Gastrocnemius medialis (tissue), 4 donors: Measurements from ENCODE around the gene WBP4. TPM values are rescaled to one million over a fixed set of nuclear protein-coding genes. Genes with fewer than 3 reads are reported as not detected.
A peak's percentile ranks its signal among the peaks of the same experiment; 100 is the strongest.

Experiments
- ATAC-seq, 2 donors: fragments of 150-250 bp; one replicate each; pipeline ENCODE4 v1.9.1; 2016
- DNase-seq, 2 donors: peaks; one replicate each; pipeline ENCODE4 v3.0.0-alpha.2; 2019
- H3K27ac ChIP-seq, 4 donors: fragments of 200-600 bp; sonication (generic); 1 replicate in 1 of 4; 2 replicates in 3 of 4; pipeline ENCODE4 v1.5.1; 2016 to 2018; ENCODE audit warnings: mild to moderate bottlenecking in 2 of 4, moderate library complexity in 1 of 4
- H3K27me3 ChIP-seq, 3 donors: fragments of 200-600 bp; sonication (generic) in 2 of 3; 1 replicate in 1 of 3; 2 replicates in 2 of 3; pipeline versions ENCODE4 v1.5.1 to v1.6.0; 2016 to 2019; ENCODE audit warnings: mild to moderate bottlenecking in 1 of 3, moderate library complexity in 1 of 3
- H3K36me3 ChIP-seq, 2 donors: fragments of 200-600 bp; sonication (generic) in 1 of 2; one replicate each; pipeline ENCODE4 v1.5.1; 2017 to 2018
- H3K4me1 ChIP-seq, 2 donors: fragments of 200-600 bp; sonication (generic) in 1 of 2; one replicate each; pipeline ENCODE4 v1.5.1; 2016 to 2017; ENCODE audit warnings: mild to moderate bottlenecking in 2 of 2
- H3K4me3 ChIP-seq, 4 donors: fragments of 200-600 bp; sonication (generic) in 3 of 4; 1 replicate in 1 of 4; 2 replicates in 3 of 4; pipeline ENCODE4 v1.5.1; 2016 to 2019; ENCODE audit warnings: mild to moderate bottlenecking in 2 of 4
- H3K9me3 ChIP-seq, 3 donors: fragments of 200-600 bp; sonication (generic) in 2 of 3; 1 replicate in 1 of 3; 2 replicates in 2 of 3; pipeline ENCODE4 v1.5.1; 2016 to 2019
- CTCF ChIP-seq, 5 experiments: fragments of 450-650 bp in 3 of 5; fragments of 200-600 bp in 2 of 5; sonication (generic) in 2 of 5; IDR thresholded peaks in 4 of 5; conservative IDR thresholded peaks in 1 of 5; 1 replicate in 4 of 5; 2 replicates in 1 of 5; pipeline ENCODE4 v1.5.1; 2016 to 2019; ENCODE audit warnings: antibody characterized with exemption in 5 of 5, mild to moderate bottlenecking in 3 of 5, moderate library complexity in 3 of 5
- POLR2A ChIP-seq, 2 donors: fragments of 450-650 bp; IDR thresholded peaks; one replicate each; pipeline ENCODE4 v1.6.1; 2017; ENCODE audit warnings: antibody characterized with exemption in 2 of 2, mild to moderate bottlenecking in 2 of 2, moderate library complexity in 2 of 2
- in situ Hi-C, 4 donors: fragments of 200-750 bp; cut with MboI; loops; one replicate each; pipeline versions ENCODE4 v1.15.0 to v1.8.0; 2017; ENCODE audit warnings: low sequenced_read_pairs in 4 of 4
- intact Hi-C: fragments of 100-400 bp; cut with DNase I; formaldehyde crosslinking; loops from one replicate; pipeline ENCODE4 v1.15.1; 2023; ENCODE audit warnings: low total_unique reads
- total RNA-seq, 4 donors: library from RNA; depleted of rRNA; stranded (reverse); fragments of >200 nt; gene quantifications; one replicate each; pipeline versions ENCODE4 v1.1.0 to v1.2.3, GENCODE V29; 2016

WBP4 gene
- total RNA-seq, 4 donors from 2014 or later: 20.2 to 31.3 (median 25.5) TPM

GRCh38 chr13:41056194-41056593 lies 5.1 kb upstream of the WBP4 start:
- DNase-seq: no peak
- TF ChIP-seq CTCF (IDR thresholded peaks at IDR 0.05 in 4 of 5, conservative IDR thresholded peaks at IDR 0.05 in 1 of 5): no peak
- no peak for TF ChIP-seq POLR2A (IDR thresholded peaks at IDR 0.05)

GRCh38 chr13:41056826-41057711 lies 4.2 kb upstream of the WBP4 start:
- DNase-seq: no peak
- TF ChIP-seq POLR2A (IDR thresholded peaks at IDR 0.05) (no peak), CTCF (IDR thresholded peaks at IDR 0.05 in 4 of 5, conservative IDR thresholded peaks at IDR 0.05 in 1 of 5) (no peak)
- H3K27ac ChIP-seq: peak overlapping the region; percentile 32 to 100 (median 95)
- peaks cover 69 to 71% of the 10 kb centered on the region in 2 donors for H3K4me1 ChIP-seq
- in situ Hi-C loops (loop anchor here in 2 of 4 donors (10.0 to 25.0 kb wide), 3 partner anchors 82 to 270 kb away; partner anchors contain the start of gene SLC25A15 (in 1 of the 2)), intact Hi-C loops (no loop called here)
- no peaks in the 10 kb centered on the region for H3K9me3 ChIP-seq
- no peaks in the 10 kb centered on the region for H3K36me3 ChIP-seq
- H3K4me3 ChIP-seq: no peak overlapping the region
- ATAC-seq: no peak
- H3K27me3 ChIP-seq: no peaks in the 10 kb centered on the region

More at GRCh38 chr13:41056194-41056593, 5.1 kb upstream of the WBP4 start:
- Histone ChIP-seq H3K4me1 (peaks cover 78 to 80% of the 10 kb centered on the region in 2 donors), H3K4me3 (no peak overlapping the region), H3K27ac (peak overlapping the region; percentile 77 to 100 (median 95)), H3K36me3 (no peaks in the 10 kb centered on the region), H3K9me3 (no peaks in the 10 kb centered on the region), H3K27me3 (no peaks in the 10 kb centered on the region)
- ATAC-seq: no peak
- intact Hi-C loops: no loop called here
- in situ Hi-C loops: loop anchor here in 2 of 4 donors (10.0 to 25.0 kb wide), 3 partner anchors 81 to 269 kb away; partner anchors contain the start of gene SLC25A15 (in 1 of the 2)

- H3K36me3 ChIP-seq: peaks cover 0 to 6% of the 10 kb centered on the region in 2 donors
- in situ Hi-C loops: loop anchor here in 2 of 4 donors (10.0 to 25.0 kb wide), 3 partner anchors 84 to 271 kb away; partner anchors contain the start of gene SLC25A15 (in 1 of the 2)
- DNase-seq: no peak
- ATAC-seq: no peak
- H3K4me1 ChIP-seq: peaks cover 66 to 67% of the 10 kb centered on the region in 2 donors
- H3K27ac ChIP-seq: peak overlapping the region; percentile 90 to 100 (median 98)
- intact Hi-C loops: no loop called here
- TF ChIP-seq CTCF (IDR thresholded peaks at IDR 0.05 in 4 of 5, conservative IDR thresholded peaks at IDR 0.05 in 1 of 5) (no peak), POLR2A (IDR thresholded peaks at IDR 0.05) (no peak)
- no peaks in the 10 kb centered on the region for H3K27me3 ChIP-seq
- H3K4me3 ChIP-seq: peak overlapping the region; percentile 71 to 90 (median 86)
- H3K9me3 ChIP-seq: no peaks in the 10 kb centered on the region
These were observed 2.8 kb upstream of the WBP4 start for GRCh38 chr13:41058295-41059070.

GRCh38 chr13:41059456-41060081 lies 1.7 kb upstream of the WBP4 start:
- no peak for ATAC-seq
- intact Hi-C loops: loop anchor here (2.0 to 10.0 kb wide), 9 partner anchors 42 to 985 kb away; partner anchors contain the start of genes DGKH, ELF1, FOXO1 and KBTBD7
- in situ Hi-C loops: loop anchor here in 2 of 4 donors (10.0 to 25.0 kb wide), 3 partner anchors 85 to 272 kb away; partner anchors contain the start of gene SLC25A15 (in 1 of the 2)

More at GRCh38 chr13:41059456-41060081, 1.7 kb upstream of the WBP4 start:
- H3K27ac ChIP-seq: peak overlapping the region; percentile 90 to 100 (median 98)
- no peaks in the 10 kb centered on the region for H3K27me3 ChIP-seq
- peak overlapping the region; percentile 71 to 90 (median 86) for H3K4me3 ChIP-seq
- H3K4me1 ChIP-seq: peaks cover 65 to 66% of the 10 kb centered on the region in 2 donors
- peaks cover 0 to 6% of the 10 kb centered on the region in 2 donors for H3K36me3 ChIP-seq
- TF ChIP-seq CTCF (IDR thresholded peaks at IDR 0.05 in 4 of 5, conservative IDR thresholded peaks at IDR 0.05 in 1 of 5): no peak
- TF ChIP-seq POLR2A (IDR thresholded peaks at IDR 0.05): no peak
- DNase-seq: no peak
- no peaks in the 10 kb centered on the region for H3K9me3 ChIP-seq
